K562 (cell line): ENCODE measurements around the gene NAPB. TPM values are rescaled to one million over a fixed set of nuclear protein-coding genes. Genes with fewer than 3 reads are reported as not detected.

Experiments
- ATF1 ChIP-seq, 2 experiments: fragments of 450-650 bp in 1 of 2; IDR thresholded peaks; 2 replicates each; pipeline ENCODE4 v1.6.1; 2016; ENCODE audit warnings: missing compliant biosample characterization in 1 of 2, missing genetic modification characterization in 1 of 2
- CEBPG ChIP-seq, 3 experiments: fragments of 200-800 bp in 1 of 3; sonication (Bioruptor generic) in 1 of 3; sonication (generic) in 1 of 3; formaldehyde crosslinking in 1 of 3; IDR thresholded peaks in 2 of 3; conservative IDR thresholded peaks in 1 of 3; 2 replicates each; pipeline versions ENCODE4 v1.6.1 to v1.8.0; 2016 to 2022; ENCODE audit warnings: missing compliant biosample characterization in 2 of 3, missing genetic modification characterization in 2 of 3, mild to moderate bottlenecking in 1 of 3, missing genetic modification reagents in 1 of 3
- DIDO1 ChIP-seq: fragments of 450-650 bp; IDR thresholded peaks from 2 replicates; pipeline ENCODE4 v1.6.1; 2016; ENCODE audit warnings: low read depth, missing biosample characterization, missing genetic modification characterization
- DNMT1 ChIP-seq: fragments of 450-650 bp; IDR thresholded peaks from 2 replicates; pipeline ENCODE4 v1.6.1; 2016; ENCODE audit warnings: antibody characterized with exemption, mild to moderate bottlenecking
- EP400 ChIP-seq: fragments of 450-650 bp; IDR thresholded peaks from 2 replicates; pipeline ENCODE4 v1.6.1; 2017; ENCODE audit warnings: antibody characterized with exemption, mild to moderate bottlenecking, moderate library complexity
- HCFC1 ChIP-seq: IDR thresholded peaks from 2 replicates; pipeline ENCODE4 v1.6.1; 2012; ENCODE audit warnings: low read depth, low read length, improper control_type of control experiment
- JUND ChIP-seq, 2 experiments: IDR thresholded peaks; 2 replicates in 1 of 2; 3 replicates in 1 of 2; pipeline ENCODE4 v1.6.1; 2011; ENCODE audit warnings: borderline replicate concordance in 2 of 2, low read depth in 2 of 2, low read length in 2 of 2, improper control_type of control experiment in 1 of 2, missing biosample characterization in 1 of 2, missing genetic modification characterization in 1 of 2, missing genetic modification reagents in 1 of 2
- LARP7 ChIP-seq: fragments of 450-650 bp; IDR thresholded peaks from 2 replicates; pipeline ENCODE4 v1.6.1; 2016
- MECOM ChIP-seq: fragments of 250-450 bp; sonication (Bioruptor Pico); IDR thresholded peaks from 2 replicates; pipeline ENCODE4 v1.8.0; 2022; ENCODE audit warnings: inconsistent platforms
- PCBP2 ChIP-seq: fragments of 200-400 bp; formaldehyde crosslinking; IDR thresholded peaks from 2 replicates; pipeline ENCODE4 v1.6.1; 2018; ENCODE audit warnings: low read length, low read depth, mild to moderate bottlenecking, moderate library complexity; ENCODE audit not compliant: poor library complexity, severe bottlenecking
- POLR2AphosphoS2 ChIP-seq: IDR thresholded peaks from 2 replicates; pipeline ENCODE4 v1.6.1; 2012; ENCODE audit warnings: low read length, improper control_type of control experiment
- SNIP1 ChIP-seq: fragments of 450-650 bp; IDR thresholded peaks from 2 replicates; pipeline ENCODE4 v1.7.1; 2017; ENCODE audit warnings: low read depth, mild to moderate bottlenecking
- TAL1 ChIP-seq: fragments of 450-650 bp; IDR thresholded peaks from 2 replicates; pipeline ENCODE4 v1.6.1; 2016; ENCODE audit warnings: mild to moderate bottlenecking
- U2AF1 ChIP-seq: fragments of 200-400 bp; formaldehyde crosslinking; optimal IDR thresholded peaks from 2 replicates; pipeline ENCODE3; 2017; ENCODE audit warnings: mild to moderate bottlenecking, low read depth, low read length, moderate library complexity
- YBX1 ChIP-seq: fragments of 450-650 bp; IDR thresholded peaks from 2 replicates; pipeline ENCODE4 v1.7.1; 2016; ENCODE audit warnings: mild to moderate bottlenecking
- ZC3H11A ChIP-seq: IDR thresholded peaks from 2 replicates; pipeline ENCODE4 v1.6.1; 2012; ENCODE audit warnings: low read depth, low read length, improper control_type of control experiment
- ZNF232 ChIP-seq: sonication (generic); formaldehyde crosslinking; IDR thresholded peaks from 2 replicates; pipeline ENCODE4 v1.8.0; 2022; ENCODE audit warnings: mild to moderate bottlenecking, missing genetic modification reagents
- ZNF311 ChIP-seq: fragments of 250-450 bp; sonication (Bioruptor Pico); IDR thresholded peaks from 2 replicates; pipeline ENCODE4 v1.4.0; 2020; ENCODE audit warnings: mild to moderate bottlenecking, moderate library complexity
- ZNF696 ChIP-seq: fragments of 250-450 bp; sonication (Bioruptor Pico); conservative IDR thresholded peaks from 2 replicates; pipeline ENCODE4 v1.4.0; 2020; ENCODE audit warnings: mild to moderate bottlenecking, moderate library complexity
- ZNF77 ChIP-seq: fragments of 250-450 bp; sonication (Bioruptor Pico); IDR thresholded peaks from 2 replicates; pipeline ENCODE4 v1.5.0; 2020
- polyA plus RNA-seq, 8 experiments: library from polyadenylated mRNA; depleted of rRNA in 4 of 8; stranded (reverse) in 5 of 8; unstranded in 3 of 8; fragments of >200 nt; fragmentation: Nextera tagmentation in 2 of 8; fragmentation: Illumina TruSeq in 1 of 8; extraction: Ambion mirVana in 2 of 8; extraction: Trizol in 1 of 8; gene quantifications; 2 replicates each; pipeline versions ENCODE4 v1.2.1 to v1.2.3, GENCODE V29; 2011 to 2014; ENCODE audit warnings: inconsistent platforms in 1 of 8, missing spikeins in 1 of 8
- total RNA-seq, 7 experiments: library from RNA; depleted of rRNA in 6 of 7; stranded (reverse); fragments of >200 nt in 6 of 7; fragmentation: Illumina TruSeq in 2 of 7; extraction: Trizol in 2 of 7; gene quantifications; 2 replicates each; pipeline versions ENCODE4 v1.2.1 to v1.2.3, GENCODE V29; 2011 to 2021; ENCODE audit warnings: low replicate concordance in 1 of 7
- TF ChIP-seq, protein P1 (sequence below): fragments of 450-650 bp; IDR thresholded peaks from 2 replicates; pipeline ENCODE4 v1.6.1; 2016; ENCODE audit warnings: antibody characterized with exemption
- TF ChIP-seq, protein P2 (sequence below): fragments of 450-650 bp; IDR thresholded peaks from 2 replicates; pipeline ENCODE4 v1.6.1; 2017; ENCODE audit warnings: antibody characterized with exemption
- TF ChIP-seq, protein P3 (sequence below), 3 experiments: IDR thresholded peaks in 2 of 3; conservative IDR thresholded peaks in 1 of 3; 2 replicates each; pipeline ENCODE4 v1.5.1; 2011 to 2012; ENCODE audit warnings: low read length in 3 of 3, mild to moderate bottlenecking in 3 of 3, control low read depth in 2 of 3, improper control_type of control experiment in 1 of 3, inconsistent platforms in 1 of 3, low read depth in 1 of 3, mixed read lengths in 1 of 3, moderate library complexity in 1 of 3; ENCODE audit not compliant: insufficient read depth in 2 of 3

NAPB gene
- total and polyA plus RNA-seq, 9 of the 15 experiments (the other 6 are each of a cell fraction or from before 2014, with no cell fraction given) = 1.4 to 7.7 (median 5.2) TPM

DNA sequence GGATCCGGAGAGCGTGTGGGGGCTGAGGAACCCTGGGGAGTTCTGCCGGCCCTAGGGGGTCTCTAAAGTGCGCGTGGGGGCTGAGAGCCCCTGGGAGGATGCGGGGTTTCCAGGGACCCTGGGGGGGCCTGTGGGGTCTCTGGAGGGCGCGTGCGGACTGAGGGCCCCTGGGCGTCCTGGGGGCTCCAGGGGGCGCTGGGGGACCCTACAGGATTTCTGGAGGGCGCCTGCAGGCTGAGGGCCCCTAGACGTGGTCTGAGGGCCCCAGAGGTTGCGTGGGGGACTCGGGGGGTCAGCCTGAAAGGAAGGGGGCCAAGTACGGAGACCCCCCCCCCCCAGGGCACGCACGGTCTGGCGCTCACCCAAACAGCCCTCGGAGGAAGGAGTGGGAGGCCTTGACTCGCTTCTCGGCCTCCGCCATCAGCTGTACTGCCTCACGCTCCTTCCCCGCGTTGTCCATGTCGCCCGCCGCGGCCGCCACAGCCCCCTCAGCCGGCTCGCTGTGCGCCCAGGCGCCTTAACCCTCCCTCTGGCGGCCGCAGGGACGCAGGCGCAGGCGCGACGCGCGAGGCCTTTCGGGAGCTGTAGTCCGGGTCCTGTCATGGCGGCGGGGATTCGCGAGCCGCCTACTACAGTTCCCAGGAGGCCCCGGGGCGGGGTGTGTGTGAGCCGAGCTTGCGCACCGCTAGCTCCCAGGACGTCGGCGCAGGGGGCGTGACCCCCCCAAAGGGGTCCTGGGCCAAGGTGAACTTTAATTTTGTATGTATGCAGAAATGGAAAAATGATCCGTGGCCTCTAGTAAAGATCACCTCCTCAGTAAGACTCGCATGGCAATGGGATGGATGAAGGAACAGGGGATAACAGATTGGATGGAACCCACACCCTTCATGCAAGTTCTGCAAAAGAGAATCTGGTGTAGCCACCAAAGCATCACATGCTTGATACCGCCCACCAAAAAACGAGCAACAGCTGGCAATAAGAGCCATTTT, at the start of gene NAPB (continued):
- TF ChIP-seq, protein P1, sequence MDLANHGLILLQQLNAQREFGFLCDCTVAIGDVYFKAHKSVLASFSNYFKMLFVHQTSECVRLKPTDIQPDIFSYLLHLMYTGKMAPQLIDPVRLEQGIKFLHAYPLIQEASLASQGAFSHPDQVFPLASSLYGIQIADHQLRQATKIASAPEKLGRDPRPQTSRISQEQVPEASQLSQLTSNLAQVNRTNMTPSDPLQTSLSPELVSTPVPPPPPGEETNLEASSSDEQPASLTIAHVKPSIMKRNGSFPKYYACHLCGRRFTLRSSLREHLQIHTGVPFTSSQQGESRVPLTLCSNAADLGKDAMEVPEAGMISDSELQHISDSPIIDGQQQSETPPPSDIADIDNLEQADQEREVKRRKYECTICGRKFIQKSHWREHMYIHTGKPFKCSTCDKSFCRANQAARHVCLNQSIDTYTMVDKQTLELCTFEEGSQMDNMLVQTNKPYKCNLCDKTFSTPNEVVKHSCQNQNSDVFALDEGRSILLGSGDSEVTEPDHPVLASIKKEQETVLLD = peak; percentile 84
- TF ChIP-seq ZNF311 (CRISPR knock-in tag) (no peak), ZNF232 (CRISPR knock-in tag) (no peak), ZNF77 (CRISPR knock-in tag) (no peak), YBX1 (no peak), ATF1 (CRISPR knock-in tag; IDR thresholded peaks at IDR 0.05) (no peak), ATF1 (tag; IDR thresholded peaks at IDR 0.05) (peak; percentile 65), HCFC1 (peak; percentile 89), CEBPG (CRISPR knock-in tag; IDR thresholded peaks at IDR 0.05) (no peak), CEBPG (tag; conservative IDR thresholded peaks at IDR 0.05 in 1 of 2, IDR thresholded peaks at IDR 0.05 in 1 of 2) (no peak), U2AF1 (no peak), PCBP2 (no peak), POLR2AphosphoS2 (no peak), MECOM (CRISPR knock-in tag) (no peak), TAL1 (no peak), ZNF696 (CRISPR knock-in tag) (no peak), DIDO1 (tag) (no peak), LARP7 (no peak), JUND (IDR thresholded peaks at IDR 0.05; ENCODE audit: borderline replicate concordance, low read depth, low read length) (no peak), JUND (tag; IDR thresholded peaks at IDR 0.05; ENCODE audit: borderline replicate concordance, low read depth, low read length) (no peak; the same call in 2 of the 3 replicates), EP400 (no peak), ZC3H11A (no peak), DNMT1 (no peak), SNIP1 (no peak)
- TF ChIP-seq, protein P2, sequence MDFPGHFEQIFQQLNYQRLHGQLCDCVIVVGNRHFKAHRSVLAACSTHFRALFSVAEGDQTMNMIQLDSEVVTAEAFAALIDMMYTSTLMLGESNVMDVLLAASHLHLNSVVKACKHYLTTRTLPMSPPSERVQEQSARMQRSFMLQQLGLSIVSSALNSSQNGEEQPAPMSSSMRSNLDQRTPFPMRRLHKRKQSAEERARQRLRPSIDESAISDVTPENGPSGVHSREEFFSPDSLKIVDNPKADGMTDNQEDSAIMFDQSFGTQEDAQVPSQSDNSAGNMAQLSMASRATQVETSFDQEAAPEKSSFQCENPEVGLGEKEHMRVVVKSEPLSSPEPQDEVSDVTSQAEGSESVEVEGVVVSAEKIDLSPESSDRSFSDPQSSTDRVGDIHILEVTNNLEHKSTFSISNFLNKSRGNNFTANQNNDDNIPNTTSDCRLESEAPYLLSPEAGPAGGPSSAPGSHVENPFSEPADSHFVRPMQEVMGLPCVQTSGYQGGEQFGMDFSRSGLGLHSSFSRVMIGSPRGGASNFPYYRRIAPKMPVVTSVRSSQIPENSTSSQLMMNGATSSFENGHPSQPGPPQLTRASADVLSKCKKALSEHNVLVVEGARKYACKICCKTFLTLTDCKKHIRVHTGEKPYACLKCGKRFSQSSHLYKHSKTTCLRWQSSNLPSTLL = no peak
- TF ChIP-seq, protein P3, sequence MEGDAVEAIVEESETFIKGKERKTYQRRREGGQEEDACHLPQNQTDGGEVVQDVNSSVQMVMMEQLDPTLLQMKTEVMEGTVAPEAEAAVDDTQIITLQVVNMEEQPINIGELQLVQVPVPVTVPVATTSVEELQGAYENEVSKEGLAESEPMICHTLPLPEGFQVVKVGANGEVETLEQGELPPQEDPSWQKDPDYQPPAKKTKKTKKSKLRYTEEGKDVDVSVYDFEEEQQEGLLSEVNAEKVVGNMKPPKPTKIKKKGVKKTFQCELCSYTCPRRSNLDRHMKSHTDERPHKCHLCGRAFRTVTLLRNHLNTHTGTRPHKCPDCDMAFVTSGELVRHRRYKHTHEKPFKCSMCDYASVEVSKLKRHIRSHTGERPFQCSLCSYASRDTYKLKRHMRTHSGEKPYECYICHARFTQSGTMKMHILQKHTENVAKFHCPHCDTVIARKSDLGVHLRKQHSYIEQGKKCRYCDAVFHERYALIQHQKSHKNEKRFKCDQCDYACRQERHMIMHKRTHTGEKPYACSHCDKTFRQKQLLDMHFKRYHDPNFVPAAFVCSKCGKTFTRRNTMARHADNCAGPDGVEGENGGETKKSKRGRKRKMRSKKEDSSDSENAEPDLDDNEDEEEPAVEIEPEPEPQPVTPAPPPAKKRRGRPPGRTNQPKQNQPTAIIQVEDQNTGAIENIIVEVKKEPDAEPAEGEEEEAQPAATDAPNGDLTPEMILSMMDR (IDR thresholded peaks at IDR 0.05 in 2 of 3, conservative IDR thresholded peaks at IDR 0.05 in 1 of 3; ENCODE audit: insufficient read depth in 2 of 3, low read depth in 1 of 3, low read length in 3 of 3) = peak; percentile 15 to 47 (median 17); a peak in 3 of 6 replicates
